Measurements from ENCODE around the gene CA14.
A peak's percentile ranks its signal among the peaks of the same experiment; 100 is the strongest.
"Not testable (repeated sequence)": the region's sequence is repeated elsewhere in the genome, so short reads cannot be mapped to it uniquely, and the experiment has no call there.

Gene CA14

DNA sequence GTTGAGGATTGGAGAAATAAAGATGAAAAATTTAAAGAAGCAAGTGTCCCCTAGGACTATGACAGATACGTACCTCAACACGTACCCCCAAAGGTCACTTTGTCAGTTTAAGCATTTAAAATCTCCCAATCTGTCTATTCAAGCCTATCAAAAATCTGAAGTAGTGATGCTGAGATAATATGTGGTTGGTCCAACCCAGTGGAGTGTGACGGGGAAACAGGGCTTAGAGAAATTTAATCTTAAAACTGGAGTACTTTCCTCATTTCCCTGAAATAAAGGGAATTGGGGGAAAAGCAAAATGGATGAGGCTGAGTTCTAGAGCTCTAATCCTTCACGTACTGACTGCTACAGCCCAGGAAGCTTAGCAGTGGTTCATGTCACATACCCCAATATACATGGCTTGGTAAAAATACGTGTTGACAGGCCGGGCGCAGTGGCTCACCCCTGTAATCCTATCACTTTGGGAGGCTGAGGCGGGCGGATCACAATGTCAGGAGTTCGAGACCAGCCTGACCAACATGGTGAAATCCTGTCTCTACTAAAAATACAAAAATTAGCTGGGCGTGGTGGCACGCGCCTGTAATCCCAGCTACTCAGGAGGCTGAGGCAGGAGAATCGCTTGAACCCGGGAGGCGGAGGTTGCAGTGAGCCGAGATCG is 43.3 kb upstream of the CA14 start:
- peak overlapping the region; percentile 49; the same call in 1 of the 2 replicates for H3K4me3 ChIP-seq (ENCODE audit: low read depth, low read length)
- not testable (repeated sequence) for DNase-seq (ENCODE audit: low read depth)
- TF ChIP-seq, protein P1, sequence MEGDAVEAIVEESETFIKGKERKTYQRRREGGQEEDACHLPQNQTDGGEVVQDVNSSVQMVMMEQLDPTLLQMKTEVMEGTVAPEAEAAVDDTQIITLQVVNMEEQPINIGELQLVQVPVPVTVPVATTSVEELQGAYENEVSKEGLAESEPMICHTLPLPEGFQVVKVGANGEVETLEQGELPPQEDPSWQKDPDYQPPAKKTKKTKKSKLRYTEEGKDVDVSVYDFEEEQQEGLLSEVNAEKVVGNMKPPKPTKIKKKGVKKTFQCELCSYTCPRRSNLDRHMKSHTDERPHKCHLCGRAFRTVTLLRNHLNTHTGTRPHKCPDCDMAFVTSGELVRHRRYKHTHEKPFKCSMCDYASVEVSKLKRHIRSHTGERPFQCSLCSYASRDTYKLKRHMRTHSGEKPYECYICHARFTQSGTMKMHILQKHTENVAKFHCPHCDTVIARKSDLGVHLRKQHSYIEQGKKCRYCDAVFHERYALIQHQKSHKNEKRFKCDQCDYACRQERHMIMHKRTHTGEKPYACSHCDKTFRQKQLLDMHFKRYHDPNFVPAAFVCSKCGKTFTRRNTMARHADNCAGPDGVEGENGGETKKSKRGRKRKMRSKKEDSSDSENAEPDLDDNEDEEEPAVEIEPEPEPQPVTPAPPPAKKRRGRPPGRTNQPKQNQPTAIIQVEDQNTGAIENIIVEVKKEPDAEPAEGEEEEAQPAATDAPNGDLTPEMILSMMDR (IDR thresholded peaks at IDR 0.05; ENCODE audit: low read depth, low read length, missing control alignments): peak; percentile 9

DNA sequence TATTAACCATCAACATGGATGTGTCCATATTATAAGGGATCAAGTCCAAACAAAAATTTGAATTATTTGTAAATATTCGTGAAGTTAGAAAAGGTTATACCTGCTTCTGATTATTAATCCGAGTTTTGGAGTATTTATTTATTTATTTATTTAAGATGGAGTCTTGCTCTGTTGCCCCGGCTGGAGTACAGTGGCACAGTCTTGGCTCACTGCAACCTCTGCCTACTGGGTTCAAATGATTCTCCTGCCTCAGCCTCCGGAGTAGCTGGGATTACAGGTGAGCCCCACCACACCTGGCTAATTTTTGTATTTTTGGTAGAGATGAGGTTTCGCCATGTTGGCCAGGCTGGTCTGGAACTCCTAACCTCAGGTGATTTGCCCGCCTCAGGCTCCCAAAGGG is 41.7 kb upstream of the CA14 start:
- DNase-seq (ENCODE audit: low read depth): not testable (repeated sequence)

DNA sequence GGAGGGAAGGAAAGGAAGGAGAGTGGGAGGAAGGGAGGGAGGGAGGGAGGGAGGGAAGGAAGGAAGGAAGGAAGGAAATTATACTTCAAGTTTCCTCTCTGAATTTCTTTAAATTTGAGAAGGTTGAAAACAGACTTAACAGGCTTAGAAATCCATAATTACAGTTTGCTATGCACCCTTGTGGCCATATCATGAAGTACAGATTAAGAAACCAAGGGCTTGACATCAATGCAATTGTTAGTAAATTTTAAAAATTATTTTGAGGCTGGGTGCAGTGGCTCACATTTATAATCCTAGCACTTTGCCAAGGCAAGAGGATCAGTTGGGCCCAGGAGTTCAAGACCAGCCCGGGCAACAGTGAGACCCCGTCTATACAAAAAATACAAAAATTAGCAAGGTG is 36.0 kb upstream of the CA14 start:
- DNase-seq (ENCODE audit: low read depth): no peak
- TF ChIP-seq, protein P1 (IDR thresholded peaks at IDR 0.05; ENCODE audit: low read depth, low read length, missing control alignments): peak; percentile 39
- H3K4me3 ChIP-seq (ENCODE audit: low read depth, low read length): no peak overlapping the region

More for the DNA sequence above, 41.7 kb upstream of the CA14 start:
- not testable (repeated sequence) for H3K4me3 ChIP-seq (ENCODE audit: low read depth, low read length)

DNA sequence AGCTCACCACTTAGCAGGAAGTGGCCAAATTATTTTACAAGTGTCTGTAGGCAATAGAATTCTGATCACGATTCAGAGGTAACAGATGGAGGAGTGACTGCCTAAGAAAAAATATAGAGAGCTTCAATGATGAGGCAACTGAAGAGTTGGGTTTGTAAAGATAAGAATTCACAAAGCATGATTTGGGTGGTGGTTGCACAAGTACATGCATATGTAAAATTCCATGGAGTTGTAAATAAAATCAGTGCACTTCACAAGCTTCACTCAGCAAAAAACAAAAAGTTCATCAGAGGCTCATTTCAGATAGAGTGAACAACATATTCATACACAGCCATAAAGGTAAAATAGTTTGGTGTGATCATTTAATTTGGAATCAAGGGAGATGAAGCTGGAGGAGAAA is 32.6 kb upstream of the CA14 start:
- H3K4me3 ChIP-seq (ENCODE audit: low read depth, low read length): no peak overlapping the region
- TF ChIP-seq, protein P1 (IDR thresholded peaks at IDR 0.05; ENCODE audit: low read depth, low read length, missing control alignments): no peak
- DNase-seq (ENCODE audit: low read depth): no peak

DNA sequence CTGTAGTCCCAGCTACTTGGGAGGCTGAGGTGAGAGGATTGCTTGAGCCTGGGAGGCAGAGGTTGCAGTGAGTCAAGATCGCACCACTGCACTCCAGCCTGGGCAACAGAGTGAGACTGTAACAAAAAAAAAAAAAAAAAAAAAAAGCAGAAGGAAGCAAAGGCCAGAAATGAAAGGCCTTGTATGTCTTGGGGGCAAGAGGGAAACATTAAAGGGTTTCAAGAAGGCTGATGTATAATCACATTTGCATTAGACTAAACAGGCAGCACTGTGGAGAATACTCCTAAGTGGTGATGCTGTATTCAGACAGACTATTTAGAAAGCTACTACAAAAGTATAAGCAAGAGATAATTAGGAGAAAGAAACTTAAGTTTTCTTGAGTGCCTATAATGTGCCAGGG is 32.0 kb upstream of the CA14 start:
- no peak for DNase-seq (ENCODE audit: low read depth)
- H3K4me3 ChIP-seq (ENCODE audit: low read depth, low read length): no peak overlapping the region
- TF ChIP-seq, protein P1 (IDR thresholded peaks at IDR 0.05; ENCODE audit: low read depth, low read length, missing control alignments): no peak

DNA sequence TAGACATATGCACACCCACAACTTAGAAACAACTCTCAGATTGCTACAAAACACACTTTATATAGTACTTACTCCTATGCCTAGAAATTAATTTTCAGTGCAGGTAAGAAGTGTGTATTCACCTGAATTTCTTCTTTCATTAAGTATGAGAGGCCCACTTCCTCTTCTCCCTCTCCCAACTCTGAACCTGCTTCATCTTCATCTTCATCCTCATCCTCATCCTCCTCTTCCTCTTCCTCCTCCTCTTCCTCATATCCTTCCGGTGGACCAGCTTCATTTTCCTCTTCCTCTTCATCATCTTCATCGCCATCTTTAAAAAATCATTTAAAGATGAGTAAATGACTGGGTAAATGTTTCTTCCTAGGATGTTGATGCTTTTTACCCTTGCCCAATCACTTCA is 31.1 kb upstream of the CA14 start:
- H3K4me3 ChIP-seq (ENCODE audit: low read depth, low read length): no peak overlapping the region
- DNase-seq (ENCODE audit: low read depth): no peak
- TF ChIP-seq, protein P1 (IDR thresholded peaks at IDR 0.05; ENCODE audit: low read depth, low read length, missing control alignments): no peak

DNA sequence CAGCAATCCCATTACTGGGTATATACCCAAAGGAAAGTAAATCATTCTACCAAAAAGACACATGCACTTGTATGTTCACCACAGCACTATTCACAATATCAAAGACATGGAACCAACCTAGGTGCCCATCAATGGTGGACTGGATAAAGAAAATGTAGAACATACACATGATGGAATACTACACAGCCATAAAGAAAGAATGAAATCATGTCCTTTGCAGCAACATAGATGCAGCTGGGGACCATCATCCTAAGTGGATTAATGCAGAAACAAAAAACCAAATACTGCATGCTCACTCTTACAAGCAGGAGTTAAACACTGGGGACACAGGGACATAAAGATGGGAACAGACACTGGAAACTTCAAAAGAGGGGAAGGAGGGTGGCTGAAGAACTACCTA is 30.3 kb upstream of the CA14 start:
- TF ChIP-seq, protein P1 (IDR thresholded peaks at IDR 0.05; ENCODE audit: low read depth, low read length, missing control alignments): no peak
- no peak for DNase-seq (ENCODE audit: low read depth)

DNA sequence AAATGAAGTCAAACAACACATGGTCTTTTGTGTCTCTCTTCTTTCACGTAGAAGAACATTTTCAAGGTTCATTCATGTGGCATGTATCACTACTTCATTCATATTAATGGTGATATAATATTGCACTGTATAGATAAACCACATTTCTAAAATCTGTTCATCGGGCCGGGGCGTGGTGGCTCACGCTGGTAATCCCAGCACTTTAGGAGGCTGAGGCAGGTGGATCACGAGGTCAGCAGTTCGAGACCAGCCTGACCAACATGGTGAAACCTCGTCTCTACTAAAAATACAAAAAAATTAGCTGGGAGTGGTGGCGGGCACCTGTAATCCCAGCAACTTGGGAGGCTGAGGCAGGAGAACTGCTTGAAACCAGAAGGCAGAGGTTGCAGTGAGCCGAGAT is 29.3 kb upstream of the CA14 start:
- DNase-seq (ENCODE audit: low read depth): not testable (repeated sequence)

More for the DNA sequence above, 30.3 kb upstream of the CA14 start:
- no peak overlapping the region for H3K4me3 ChIP-seq (ENCODE audit: low read depth, low read length)

DNA sequence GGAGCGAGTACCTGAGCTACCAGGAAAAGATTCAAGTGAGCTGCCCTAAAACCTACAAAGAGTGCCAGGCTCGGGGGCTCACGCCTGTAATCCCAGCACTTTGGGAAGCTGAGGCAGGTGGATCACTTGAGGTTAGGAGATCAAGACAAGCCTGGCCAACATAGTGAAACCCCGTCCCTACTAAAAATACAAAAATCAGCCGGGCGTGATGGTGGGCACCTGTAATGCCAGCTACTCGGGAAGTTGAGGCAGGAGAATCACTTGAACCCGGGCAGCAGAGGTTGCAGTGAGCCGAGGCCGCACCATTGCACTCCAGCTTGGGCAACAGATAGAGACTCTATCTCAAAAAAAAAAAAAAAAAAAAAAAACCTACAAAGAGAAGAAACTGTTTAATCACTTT is 24.7 kb upstream of the CA14 start:
- peak overlapping the region; percentile 96 for H3K4me3 ChIP-seq (ENCODE audit: low read depth, low read length)

More for the DNA sequence above, 29.3 kb upstream of the CA14 start:
- not testable (repeated sequence) for H3K4me3 ChIP-seq (ENCODE audit: low read depth, low read length)

More for the DNA sequence above, 24.7 kb upstream of the CA14 start:
- DNase-seq (ENCODE audit: low read depth): not testable (repeated sequence)
